GM18909 (cell line): ENCODE results near the gene PIGBOS1.

Source experiments
- ATAC-seq: cut with Tn5 transposase; IDR thresholded peaks from one replicate; pipeline ENCODE4 v1.9.1; 2021; ENCODE audit warnings: mild to moderate bottlenecking; ENCODE audit not compliant: unreplicated experiment, poor library complexity

PIGBOS1 gene, protein sequence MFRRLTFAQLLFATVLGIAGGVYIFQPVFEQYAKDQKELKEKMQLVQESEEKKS

GRCh38 chr15:55318588-55319494 lies at the start of gene PIGBOS1, which contains the start of gene PIGB:
Gene PIGBOS1 (minus strand): TSS chr15:55319123. CDS start chr15:55317792, 1,331 bp downstream.
Gene PIGB (plus strand): TSS chr15:55319222. CDS start chr15:55319251, 29 bp downstream.
- peak; percentile 92 for ATAC-seq

- ATAC-seq = no peak
These were observed 48.1 kb upstream of the PIGBOS1 start for GRCh38 chr15:55366981-55367380.

DNA sequence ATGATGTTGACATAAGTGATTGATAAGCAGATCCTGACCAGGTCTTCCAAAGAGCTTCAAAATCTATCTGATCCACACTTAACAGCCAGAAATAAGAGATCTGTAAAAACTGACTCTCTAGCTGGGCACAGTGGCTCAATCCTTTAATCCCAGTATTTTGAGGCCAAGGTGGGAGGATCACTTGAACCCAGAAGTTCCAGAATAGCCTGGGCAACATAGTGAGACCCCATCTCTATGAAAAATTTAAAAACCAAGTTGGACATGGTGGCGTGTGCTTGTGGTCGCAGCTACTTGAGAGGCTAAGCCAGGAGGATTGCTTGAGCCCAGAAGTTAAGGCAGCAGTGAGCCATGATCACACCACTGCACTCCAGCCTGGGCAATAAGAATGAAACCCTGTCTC lies 43.7 kb upstream of the PIGBOS1 start:
- ATAC-seq = no peak

DNA sequence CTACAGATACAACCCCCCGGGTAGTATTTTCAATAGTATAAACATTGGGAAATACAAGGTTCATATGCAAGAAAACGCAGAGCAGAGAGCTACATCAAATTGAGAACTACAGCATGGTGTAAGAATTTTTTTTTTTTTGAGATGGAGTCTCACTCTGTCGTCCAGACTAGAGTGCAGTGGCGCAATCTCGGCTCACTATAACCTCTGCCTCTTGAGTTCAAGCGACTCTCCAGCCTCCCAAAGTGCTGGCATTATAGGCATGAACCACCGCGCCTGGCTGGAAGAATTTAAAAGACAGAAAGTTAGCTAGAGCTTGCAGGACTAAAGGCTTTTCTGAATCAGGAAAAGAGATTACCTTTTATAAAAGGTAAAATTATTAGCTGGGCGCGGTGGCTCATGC lies 42.1 kb upstream of the PIGBOS1 start:
- ATAC-seq = no peak

- no peak for ATAC-seq
These were observed 41.3 kb upstream of the PIGBOS1 start for GRCh38 chr15:55360256-55360655.

GRCh38 chr15:55358471-55358870 lies 39.5 kb upstream of the PIGBOS1 start:
- ATAC-seq = no peak

DNA sequence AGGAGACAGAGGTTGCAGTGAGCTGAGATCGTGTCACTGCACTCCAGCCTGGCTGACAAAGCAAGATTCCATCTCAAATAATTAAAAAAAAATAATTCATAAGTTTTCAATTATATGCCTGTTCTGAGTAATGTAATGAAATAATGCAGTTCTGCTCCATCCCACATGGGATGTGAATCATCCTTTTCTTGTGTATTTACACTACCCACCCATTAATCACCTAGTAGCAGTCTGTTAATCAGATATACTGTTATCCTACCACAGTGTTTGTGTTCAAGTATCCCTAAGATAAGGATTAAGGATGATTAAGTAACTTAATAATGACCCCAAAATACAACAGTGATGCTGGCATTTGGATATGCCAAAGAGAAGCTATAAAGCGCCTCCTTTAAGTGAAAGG lies 38.9 kb upstream of the PIGBOS1 start:
- ATAC-seq = no peak

- no peak for ATAC-seq
These were observed 38.2 kb upstream of the PIGBOS1 start for GRCh38 chr15:55356985-55357585.

DNA sequence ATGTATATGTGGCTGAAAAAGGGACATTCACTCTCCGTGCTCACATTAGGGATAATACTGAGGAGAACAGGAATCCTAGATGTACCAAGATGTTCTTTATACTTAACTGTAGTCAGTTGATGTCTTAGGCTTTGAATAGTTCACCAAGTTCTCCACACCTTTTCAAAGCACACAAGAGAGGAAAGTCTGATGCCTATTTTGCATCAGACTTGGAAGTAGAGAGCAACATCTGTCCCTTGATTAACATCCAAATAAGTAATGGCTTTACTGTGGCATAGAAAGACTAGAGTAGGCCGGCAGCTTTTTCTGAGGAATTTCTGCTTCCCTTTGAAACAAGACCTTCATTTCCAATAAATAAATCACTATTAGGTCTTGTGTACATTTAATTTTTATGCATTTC lies 34.1 kb upstream of the PIGBOS1 start:
- no peak for ATAC-seq

DNA sequence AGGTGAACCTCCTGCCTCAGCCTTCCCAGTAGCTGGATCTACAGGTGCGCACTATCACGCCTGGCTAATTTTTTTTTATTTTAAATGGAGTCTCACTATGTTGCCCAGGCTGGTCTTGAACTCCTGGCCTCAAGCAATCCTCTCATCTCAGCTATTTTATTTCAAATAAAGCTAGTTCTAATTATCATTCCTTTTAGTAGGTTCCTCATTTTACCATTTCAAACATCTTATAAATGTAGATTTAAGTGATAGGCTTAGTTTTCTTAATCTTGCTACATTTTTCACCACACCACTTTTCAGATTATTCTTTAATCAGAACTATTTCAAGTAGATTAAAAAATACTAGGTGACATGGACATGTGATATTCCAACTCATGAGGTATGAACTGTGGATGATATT lies 30.4 kb upstream of the PIGBOS1 start:
- no peak for ATAC-seq

DNA sequence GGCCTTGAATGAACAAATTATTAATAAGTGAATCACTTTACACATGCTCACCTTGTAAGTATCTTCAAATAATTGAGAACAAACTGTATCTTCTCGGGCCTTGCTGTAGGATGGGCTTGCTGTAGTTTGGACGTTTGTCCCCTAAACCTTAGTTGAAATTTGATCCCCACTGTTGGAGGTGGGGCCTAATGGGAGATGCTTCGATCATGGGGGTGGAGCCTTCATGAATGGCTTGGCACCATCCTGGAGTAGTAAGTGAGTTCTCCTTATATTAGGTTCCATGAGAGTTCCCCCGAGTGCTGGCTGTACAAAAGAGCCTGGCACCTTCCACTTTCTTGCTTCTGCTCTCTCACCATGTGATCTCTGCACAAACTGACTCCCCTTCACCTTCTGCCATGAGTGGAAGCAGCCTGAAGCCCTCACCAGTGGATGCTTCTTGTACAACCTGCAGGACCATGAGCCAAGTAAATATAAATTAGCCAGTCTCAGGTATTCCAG lies 29.4 kb upstream of the PIGBOS1 start:
- no peak for ATAC-seq

GRCh38 chr15:55344206-55344605 lies 25.3 kb upstream of the PIGBOS1 start:
- no peak for ATAC-seq

DNA sequence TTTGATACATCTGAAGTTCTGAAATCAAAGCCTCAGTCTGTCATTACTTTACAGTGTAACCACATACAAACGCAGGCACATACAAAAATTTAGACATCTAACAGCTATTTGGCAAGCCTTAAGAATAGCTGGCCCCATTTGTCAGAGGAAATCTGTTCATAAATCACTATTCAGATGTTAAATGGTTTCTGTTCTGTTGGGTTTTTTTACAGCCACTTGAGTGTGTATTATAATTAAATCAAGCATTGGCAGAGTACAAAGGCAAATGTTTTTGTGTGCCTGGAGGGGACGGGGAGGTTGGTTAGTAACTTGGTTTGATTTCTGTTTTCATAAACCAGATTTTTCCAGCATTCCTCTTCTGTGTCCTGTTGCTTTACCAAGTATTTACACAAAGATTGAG lies 24.2 kb upstream of the PIGBOS1 start:
- no peak for ATAC-seq

DNA sequence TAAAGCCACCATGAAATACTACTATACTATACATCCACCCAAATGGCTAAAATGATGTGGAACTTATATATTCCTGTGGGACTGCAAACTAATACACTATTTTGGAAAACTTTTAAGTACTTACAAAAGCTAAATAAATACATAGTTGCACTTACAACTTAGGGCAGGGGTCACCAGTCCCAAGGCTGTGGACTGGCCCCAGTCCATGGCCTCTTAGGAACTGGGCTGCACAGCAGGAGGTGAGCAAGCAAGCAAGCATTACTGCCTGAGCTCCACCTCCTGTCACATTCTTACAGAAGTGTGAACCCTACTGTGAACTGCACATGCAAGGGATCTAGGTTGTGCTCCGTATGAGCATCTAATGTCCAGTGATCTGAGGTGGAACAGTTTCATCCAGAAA lies 18.2 kb upstream of the PIGBOS1 start:
- no peak for ATAC-seq

GRCh38 chr15:55334997-55335396 lies 16.1 kb upstream of the PIGBOS1 start:
- ATAC-seq = no peak

- no peak for ATAC-seq
These were observed 15.4 kb upstream of the PIGBOS1 start for GRCh38 chr15:55334371-55334770.

DNA sequence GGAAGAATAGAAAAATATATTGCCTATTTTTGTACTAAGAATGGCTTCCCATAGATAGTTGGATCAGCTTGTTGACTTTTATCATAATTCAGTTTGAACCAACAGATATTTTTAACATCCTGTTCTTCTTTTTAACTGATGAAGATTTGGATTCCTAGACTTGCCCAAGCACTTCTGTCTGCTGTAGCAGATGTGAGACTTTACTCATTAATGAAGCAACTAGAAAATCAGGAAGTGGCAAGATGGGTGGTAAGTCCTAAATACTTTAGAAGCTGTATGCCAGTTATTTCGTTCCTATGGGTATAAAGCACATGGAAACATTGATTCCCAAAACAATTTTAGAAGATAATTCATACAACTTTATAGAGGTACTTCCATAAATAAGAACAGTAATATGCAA lies 8.5 kb upstream of the PIGBOS1 start:
- ATAC-seq = no peak

- ATAC-seq = no peak
These were observed 3.5 kb upstream of the PIGBOS1 start for GRCh38 chr15:55322467-55322866.

- ATAC-seq = no peak
These were observed 2.0 kb upstream of the PIGBOS1 start for GRCh38 chr15:55320963-55321362.

- ATAC-seq = no peak
These were observed 1.3 kb upstream of the PIGBOS1 start for GRCh38 chr15:55320238-55320550.

DNA sequence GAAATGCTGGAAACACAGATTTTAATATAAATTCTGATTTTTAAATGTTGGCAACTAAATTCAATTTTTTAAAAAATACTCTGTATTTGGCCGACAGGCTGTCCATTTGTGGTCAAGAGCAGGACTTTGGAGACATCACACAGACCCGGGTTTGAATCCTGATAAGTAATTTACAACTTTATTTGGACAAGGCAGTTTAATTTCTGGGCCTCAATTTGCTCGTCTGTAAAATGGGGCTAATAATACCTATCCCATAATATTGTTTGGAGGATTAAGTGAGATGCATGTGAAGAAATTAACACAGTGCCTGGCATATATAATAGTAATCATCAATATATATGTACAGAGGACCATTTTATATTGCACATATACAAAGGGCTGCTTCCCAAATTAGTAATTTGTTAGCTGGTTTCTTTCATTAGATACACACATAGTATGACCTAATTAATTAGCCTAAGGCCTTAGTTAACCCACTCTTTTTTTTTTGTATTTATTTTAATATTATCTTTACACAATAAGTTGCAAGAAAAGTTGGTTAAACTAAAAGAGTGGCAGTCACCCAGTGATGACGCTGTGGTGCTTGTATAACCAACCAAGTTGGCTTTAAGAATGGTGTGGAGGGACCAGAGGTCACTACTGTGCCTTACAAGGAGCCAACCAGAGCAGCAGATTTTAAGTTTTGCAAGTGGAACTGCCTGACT lies 764 bp upstream of the PIGBOS1 start:
- ATAC-seq = peak; percentile 48
